GM18502 (cell line): Measurements from ENCODE around the gene ALOX15B.

Experiments used
- ATAC-seq: cut with Tn5 transposase; IDR thresholded peaks from one replicate; pipeline ENCODE4 v1.9.1; 2021; ENCODE audit warnings: mild to moderate bottlenecking; ENCODE audit not compliant: unreplicated experiment, poor library complexity

Gene ALOX15B

GRCh38 chr17:8039611-8040168 is 831 bp downstream of the ALOX15B start:
- ATAC-seq, result no peak

- no peak for ATAC-seq
These were observed 2.5 kb downstream of the ALOX15B start for GRCh38 chr17:8041249-8041928.

DNA sequence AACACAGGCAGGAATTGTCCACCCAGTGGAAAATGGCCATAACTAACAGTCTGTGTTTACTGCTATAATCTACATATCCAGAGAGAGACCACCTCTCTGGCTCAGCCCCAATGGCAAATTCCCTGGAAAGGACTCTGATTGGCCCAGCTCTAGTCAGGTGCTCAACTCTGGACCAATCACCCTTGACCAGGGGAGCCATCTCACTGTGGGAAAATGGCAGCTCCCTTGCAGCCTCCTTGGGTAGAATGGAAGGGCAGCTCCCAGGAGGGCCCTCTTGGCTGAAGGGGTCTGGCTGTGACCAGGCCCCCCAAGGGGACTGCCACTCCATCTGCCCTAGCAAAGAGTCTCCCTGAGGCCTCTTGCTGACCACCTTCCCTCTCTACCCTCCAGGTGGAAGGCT is 3.1 kb downstream of the ALOX15B start:
- no peak for ATAC-seq

GRCh38 chr17:8044819-8045810 is 6.3 kb downstream of the ALOX15B start:
- ATAC-seq, result no peak

DNA sequence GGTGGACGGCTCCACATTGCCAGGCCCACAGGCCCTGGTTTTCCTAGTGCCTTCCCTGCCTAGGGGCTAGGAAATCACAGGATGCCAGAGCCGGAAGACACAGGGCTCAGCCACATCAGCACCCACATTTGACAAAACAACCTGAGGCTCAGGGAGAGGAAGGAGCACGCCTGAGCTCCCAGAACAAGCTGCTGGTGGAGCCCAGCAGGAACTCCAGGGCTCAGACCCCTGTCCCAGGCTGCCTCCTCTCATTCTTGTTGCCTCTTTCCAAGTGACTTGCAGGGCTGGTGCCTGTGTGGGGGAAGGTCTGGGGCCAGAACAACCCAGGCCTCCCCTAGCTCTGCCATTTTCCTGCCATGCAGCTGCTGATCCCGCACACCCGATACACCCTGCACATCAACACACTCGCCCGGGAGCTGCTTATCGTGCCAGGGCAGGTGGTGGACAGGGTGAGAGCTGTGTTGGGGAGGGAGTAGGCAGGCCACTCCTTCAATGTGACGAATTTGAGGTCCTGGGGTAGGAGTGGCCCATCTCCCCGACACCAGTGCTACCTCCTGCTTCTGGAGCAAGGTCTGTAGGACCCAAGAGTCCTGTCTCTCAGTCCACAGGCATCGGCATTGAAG is 7.6 kb downstream of the ALOX15B start:
- no peak for ATAC-seq

DNA sequence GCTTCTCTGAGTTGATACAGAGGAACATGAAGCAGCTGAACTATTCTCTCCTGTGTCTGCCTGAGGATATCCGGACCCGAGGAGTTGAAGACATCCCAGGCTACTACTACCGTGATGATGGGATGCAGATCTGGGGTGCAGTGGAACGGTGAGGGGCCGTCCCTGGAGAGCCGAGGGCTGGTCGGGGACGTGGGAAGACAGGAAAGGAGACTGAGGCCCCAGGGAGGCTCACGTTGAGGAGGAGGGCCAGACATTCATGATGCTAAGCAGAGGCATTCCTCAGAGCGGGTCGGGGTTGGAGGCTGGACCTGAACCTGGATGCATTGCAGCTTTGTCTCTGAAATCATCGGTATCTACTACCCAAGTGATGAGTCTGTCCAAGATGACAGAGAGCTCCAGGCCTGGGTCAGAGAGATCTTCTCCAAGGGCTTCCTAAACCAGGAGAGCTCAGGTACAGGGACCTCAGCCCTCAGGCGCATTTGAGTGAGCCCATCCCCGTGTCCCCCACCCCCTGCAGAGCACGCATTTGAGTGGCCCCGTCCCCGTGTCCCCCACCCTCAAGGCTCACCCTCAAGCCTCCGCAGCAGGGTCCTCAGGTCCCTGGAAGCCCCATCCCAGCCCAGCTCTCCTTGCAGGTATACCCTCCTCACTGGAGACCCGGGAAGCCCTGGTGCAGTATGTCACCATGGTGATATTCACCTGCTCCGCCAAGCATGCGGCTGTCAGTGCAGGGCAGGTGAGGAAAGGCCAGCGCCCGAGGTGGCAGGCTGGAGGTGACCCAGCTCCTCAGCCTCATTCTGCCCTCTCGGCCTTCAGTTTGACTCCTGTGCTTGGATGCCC is 8.3 kb downstream of the ALOX15B start:
- no peak for ATAC-seq

DNA sequence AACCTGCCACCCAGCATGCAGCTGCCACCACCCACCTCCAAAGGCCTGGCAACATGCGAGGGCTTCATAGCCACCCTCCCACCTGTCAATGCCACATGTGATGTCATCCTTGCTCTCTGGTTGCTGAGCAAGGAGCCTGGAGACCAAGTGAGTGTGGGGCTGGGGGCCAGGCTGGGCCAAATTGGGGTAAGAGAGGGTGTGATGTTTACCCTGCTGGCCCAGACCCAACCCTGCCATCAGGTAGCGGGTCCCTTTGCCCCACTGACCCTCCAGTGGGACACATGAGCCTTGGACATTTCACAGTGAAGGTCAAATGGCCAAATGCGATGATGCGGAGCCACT is 8.9 kb downstream of the ALOX15B start:
- ATAC-seq, result no peak

DNA sequence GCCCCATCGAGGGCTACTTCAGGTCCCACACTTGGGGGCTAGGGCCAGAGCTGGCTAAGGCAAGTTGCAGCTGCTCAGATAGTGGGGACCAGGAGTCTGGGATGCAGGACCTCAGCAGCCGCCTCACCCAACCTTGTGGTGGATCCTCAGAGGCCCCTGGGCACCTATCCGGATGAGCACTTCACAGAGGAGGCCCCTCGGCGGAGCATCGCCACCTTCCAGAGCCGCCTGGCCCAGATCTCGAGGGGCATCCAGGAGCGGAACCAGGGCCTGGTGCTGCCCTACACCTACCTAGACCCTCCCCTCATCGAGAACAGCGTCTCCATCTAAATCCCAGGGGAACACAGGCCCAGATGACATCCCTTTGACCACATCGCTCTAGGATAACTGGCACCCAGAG is 9.4 kb downstream of the ALOX15B start:
- ATAC-seq, result no peak

DNA sequence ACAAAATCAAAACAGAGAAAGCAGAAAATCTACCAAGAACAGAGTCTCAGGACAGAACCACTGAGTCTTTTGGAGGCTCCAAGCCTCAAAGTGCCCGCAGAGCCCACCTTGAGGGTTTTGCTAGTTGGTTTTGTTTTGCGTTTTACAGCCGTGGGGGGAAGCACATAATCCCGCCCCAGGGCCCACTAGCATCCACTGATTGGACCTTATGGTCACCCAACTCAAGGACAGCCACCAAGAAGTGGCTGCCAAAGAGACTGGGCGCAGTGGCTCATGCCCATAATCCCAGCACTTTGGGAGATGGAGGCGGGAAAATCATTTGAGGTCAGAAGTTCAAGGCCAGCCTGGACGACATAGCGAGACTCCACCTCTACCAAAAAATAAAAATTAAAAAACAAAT is 9.9 kb downstream of the ALOX15B start:
- ATAC-seq, result no peak

DNA sequence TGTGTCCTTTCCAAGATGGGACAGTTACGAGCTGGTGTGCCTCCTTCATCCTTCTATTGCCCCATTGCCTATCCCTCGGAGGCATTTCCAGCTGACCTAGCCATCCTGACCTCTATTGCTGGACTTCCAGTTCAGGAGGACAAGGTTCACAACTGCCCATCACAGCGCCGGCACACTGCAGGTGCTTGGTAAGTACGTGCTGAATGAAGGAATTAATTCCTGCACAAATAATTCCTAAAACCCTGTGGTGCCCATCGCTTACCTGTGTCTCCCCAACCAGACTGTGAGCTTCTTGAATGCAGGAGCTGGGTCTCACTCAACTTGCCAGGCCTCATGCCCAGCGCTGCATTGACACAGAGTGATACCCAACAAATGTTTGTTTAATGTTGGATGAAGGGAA is 13.0 kb downstream of the ALOX15B start:
- no peak for ATAC-seq

GRCh38 chr17:8052256-8053252 is 13.7 kb downstream of the ALOX15B start:
- no peak for ATAC-seq

DNA sequence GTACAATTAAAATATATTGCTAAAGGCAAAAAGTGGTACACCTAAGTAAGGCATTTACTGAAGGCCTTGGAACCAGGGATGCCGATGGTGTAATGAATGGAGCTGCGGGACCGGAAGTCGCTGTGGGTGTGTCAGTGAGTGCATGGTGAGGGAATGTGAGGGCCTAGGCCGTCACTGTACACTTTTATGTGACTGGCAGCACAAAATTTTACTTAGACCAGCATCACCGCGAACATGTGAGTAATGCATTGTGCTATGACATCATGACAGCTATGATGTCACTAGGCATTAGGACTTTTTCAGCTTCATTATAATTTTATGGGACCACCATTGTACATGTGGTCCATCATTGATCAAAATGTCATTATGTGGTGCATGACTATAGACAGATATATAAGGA is 14.7 kb downstream of the ALOX15B start:
- ATAC-seq, result no peak

GRCh38 chr17:8055851-8056231 is 17.0 kb downstream of the ALOX15B start:
- ATAC-seq, result no peak

GRCh38 chr17:8056232-8056975 is 17.5 kb downstream of the ALOX15B start:
- ATAC-seq, result no peak

- ATAC-seq, result no peak
These were observed 18.2 kb downstream of the ALOX15B start for GRCh38 chr17:8056976-8057625.

- no peak for ATAC-seq
These were observed 18.8 kb downstream of the ALOX15B start for GRCh38 chr17:8057691-8058114.

DNA sequence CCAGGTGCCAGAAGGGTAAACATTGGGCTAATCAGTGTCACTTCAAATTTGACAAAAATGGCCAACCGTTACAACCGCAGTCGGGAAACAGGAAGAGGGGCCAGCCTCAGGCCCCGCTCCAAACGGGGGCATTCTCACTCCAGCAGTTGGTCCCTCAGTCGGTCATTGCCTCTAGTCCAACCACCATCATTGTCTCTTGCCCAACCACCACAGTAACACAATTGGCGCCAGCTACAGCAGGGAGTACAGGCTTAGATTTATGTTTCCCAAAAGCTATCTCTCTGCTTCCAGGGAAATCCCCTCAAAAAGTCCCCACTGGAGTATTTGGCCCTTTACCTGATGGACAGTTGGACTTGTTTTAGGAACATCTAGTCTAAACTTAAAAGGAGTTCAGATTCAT is 20.3 kb downstream of the ALOX15B start:
- ATAC-seq, result no peak

DNA sequence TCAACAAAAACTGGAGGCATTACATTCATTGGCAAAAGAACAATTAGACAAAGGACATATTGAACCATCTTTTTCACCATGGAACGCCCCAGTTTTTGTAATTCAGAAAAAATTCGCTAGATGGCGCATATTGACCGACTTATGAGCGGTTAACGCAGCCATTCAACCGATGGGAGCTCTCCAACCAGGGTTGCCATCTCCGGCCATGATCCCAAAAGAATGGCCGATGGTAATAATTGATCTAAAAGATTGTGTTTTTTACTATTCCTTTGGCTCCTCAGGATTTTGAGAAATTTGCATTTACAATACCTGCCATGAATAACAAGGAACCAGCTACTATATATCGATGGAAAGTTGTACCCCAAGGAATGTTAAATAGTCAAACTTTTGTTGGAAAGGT is 21.4 kb downstream of the ALOX15B start:
- no peak for ATAC-seq
